DOHH2 (cell line): ENCODE measurements around the gene ITGA11.

ENCODE experiments used
- H3F3A ChIP-seq: fragments of 200-600 bp; sonication (generic), shearing (Covaris generic); 2 replicates; pipeline ENCODE4 v1.6.0; 2016; ENCODE audit warnings: antibody characterized with exemption, mild to moderate bottlenecking; ENCODE audit not compliant: control insufficient read depth, insufficient read depth
- H3K27ac ChIP-seq: fragments of 200-600 bp; sonication (generic); 2 replicates; pipeline ENCODE4 v1.5.1; 2014; ENCODE audit warnings: low read depth, mild to moderate bottlenecking, low read length, moderate library complexity
- H3K27me3 ChIP-seq: fragments of 200-600 bp; sonication (generic); 2 replicates; pipeline ENCODE4 v1.6.1; 2014; ENCODE audit warnings: mild to moderate bottlenecking, low read length, mixed read lengths; ENCODE audit not compliant: control insufficient read depth
- H3K36me3 ChIP-seq: fragments of 200-600 bp; sonication (generic); 2 replicates; pipeline ENCODE4 v1.6.1; 2014; ENCODE audit warnings: mild to moderate bottlenecking, low read length, moderate library complexity, mixed read lengths; ENCODE audit not compliant: control insufficient read depth
- H3K4me1 ChIP-seq: fragments of 200-600 bp; sonication (generic); 2 replicates; pipeline ENCODE4 v1.6.1; 2014; ENCODE audit warnings: mild to moderate bottlenecking, low read length, mixed read lengths; ENCODE audit not compliant: control insufficient read depth
- H3K4me2 ChIP-seq: fragments of 200-600 bp; sonication (generic); 2 replicates; pipeline ENCODE4 v1.6.0; 2014; ENCODE audit warnings: mild to moderate bottlenecking, low read length, moderate library complexity
- H3K4me3 ChIP-seq: fragments of 200-600 bp; sonication (generic); 2 replicates; pipeline ENCODE4 v1.5.1; 2014; ENCODE audit warnings: mild to moderate bottlenecking, low read length, mixed read lengths
- H3K79me2 ChIP-seq: fragments of 200-600 bp; sonication (generic); 2 replicates; pipeline ENCODE4 v1.6.1; 2014; ENCODE audit warnings: mild to moderate bottlenecking, low read length, mixed read lengths; ENCODE audit not compliant: control insufficient read depth
- H3K9me2 ChIP-seq: fragments of 200-600 bp; sonication (generic); replicated peaks from 2 replicates; pipeline ENCODE4 v1.6.1; 2014; ENCODE audit warnings: mild to moderate bottlenecking, low read length, mixed read lengths; ENCODE audit not compliant: control insufficient read depth
- H3K9me3 ChIP-seq: fragments of 200-600 bp; sonication (generic); 2 replicates; pipeline ENCODE4 v1.6.1; 2014; ENCODE audit warnings: antibody characterized with exemption, low read length, mixed read lengths; ENCODE audit not compliant: control insufficient read depth, insufficient read depth
- H4K20me1 ChIP-seq: fragments of 200-600 bp; sonication (generic); 2 replicates; pipeline ENCODE4 v1.6.0; 2014; ENCODE audit warnings: low read depth, mild to moderate bottlenecking, antibody characterized with exemption, low read length, moderate library complexity; ENCODE audit not compliant: control insufficient read depth, insufficient read depth
- CTCF ChIP-seq: fragments of 200-600 bp; sonication (generic); IDR thresholded peaks from one replicate; pipeline ENCODE4 v1.5.1; 2014; ENCODE audit warnings: antibody characterized with exemption, mild to moderate bottlenecking, low read depth, low read length; ENCODE audit not compliant: poor library complexity, severe bottlenecking
- EZH2phosphoT487 ChIP-seq: fragments of 200-600 bp; sonication (generic); IDR thresholded peaks from 2 replicates; pipeline ENCODE4 v1.6.1; 2017; ENCODE audit warnings: borderline replicate concordance, mild to moderate bottlenecking, antibody characterized with exemption, low read length, moderate library complexity, mixed read lengths

The ITGA11 gene

GRCh38 chr15:68429691-68430470 is 2.1 kb downstream of the ITGA11 start:
- Histone ChIP-seq H3K9me3 (no peaks in the 10 kb centered on the region), H3K4me3 (no peak overlapping the region)

GRCh38 chr15:68428431-68428940 is 3.5 kb downstream of the ITGA11 start:
- Histone ChIP-seq H3K9me2 (no peaks in the 10 kb centered on the region), H3F3A (no peaks in the 10 kb centered on the region), H3K4me3 (no peak overlapping the region), H3K4me1 (no peaks in the 10 kb centered on the region), H3K9me3 (no peaks in the 10 kb centered on the region), H3K79me2 (no peaks in the 10 kb centered on the region), H3K36me3 (no peaks in the 10 kb centered on the region), H3K27ac (no peak overlapping the region), H3K27me3 (peaks cover 4% of the 10 kb centered on the region), H4K20me1 (no peaks in the 10 kb centered on the region), H3K4me2 (no peak overlapping the region)
- TF ChIP-seq EZH2phosphoT487: no peak
- no peak for TF ChIP-seq CTCF

More at GRCh38 chr15:68429691-68430470, 2.1 kb downstream of the ITGA11 start:
- H3K27ac ChIP-seq: no peak overlapping the region
- no peaks in the 10 kb centered on the region for H3K9me2 ChIP-seq
- no peak overlapping the region for H3K4me2 ChIP-seq
- H3K27me3 ChIP-seq: peaks cover 10% of the 10 kb centered on the region
- no peaks in the 10 kb centered on the region for H3K79me2 ChIP-seq
- TF ChIP-seq EZH2phosphoT487 (no peak), CTCF (no peak)
- H3K36me3 ChIP-seq: no peaks in the 10 kb centered on the region
- H3K4me1 ChIP-seq: no peaks in the 10 kb centered on the region
- H4K20me1 ChIP-seq: no peaks in the 10 kb centered on the region
- H3F3A ChIP-seq: no peaks in the 10 kb centered on the region

GRCh38 chr15:68427963-68428362 is 4.0 kb downstream of the ITGA11 start:
- no peaks in the 10 kb centered on the region for H3F3A ChIP-seq
- TF ChIP-seq EZH2phosphoT487: no peak
- no peaks in the 10 kb centered on the region for H3K9me3 ChIP-seq
- H3K27ac ChIP-seq: no peak overlapping the region
- no peaks in the 10 kb centered on the region for H4K20me1 ChIP-seq
- no peaks in the 10 kb centered on the region for H3K79me2 ChIP-seq
- no peaks in the 10 kb centered on the region for H3K4me1 ChIP-seq
- peaks cover 3% of the 10 kb centered on the region; the same call in 1 of the 2 replicates for H3K27me3 ChIP-seq
- no peaks in the 10 kb centered on the region for H3K9me2 ChIP-seq
- no peak overlapping the region for H3K4me2 ChIP-seq
- H3K36me3 ChIP-seq: no peaks in the 10 kb centered on the region
- H3K4me3 ChIP-seq: no peak overlapping the region

- H3K4me1 ChIP-seq: no peaks in the 10 kb centered on the region
- H3K4me2 ChIP-seq: no peak overlapping the region
- H3K79me2 ChIP-seq: no peaks in the 10 kb centered on the region
Observed at GRCh38 chr15:68427366-68427765, 4.6 kb downstream of the ITGA11 start.

More at GRCh38 chr15:68427366-68427765, 4.6 kb downstream of the ITGA11 start:
- Histone ChIP-seq H3K9me2 (no peaks in the 10 kb centered on the region), H3K4me3 (no peak overlapping the region), H4K20me1 (no peaks in the 10 kb centered on the region), H3K36me3 (no peaks in the 10 kb centered on the region), H3K27me3 (peaks cover 3% of the 10 kb centered on the region; the same call in 1 of the 2 replicates), H3K27ac (no peak overlapping the region), H3F3A (no peaks in the 10 kb centered on the region), H3K9me3 (no peaks in the 10 kb centered on the region)
- TF ChIP-seq CTCF (no peak), EZH2phosphoT487 (no peak)
